ENCODE measurements around the gene ANAPC2.

DNA sequence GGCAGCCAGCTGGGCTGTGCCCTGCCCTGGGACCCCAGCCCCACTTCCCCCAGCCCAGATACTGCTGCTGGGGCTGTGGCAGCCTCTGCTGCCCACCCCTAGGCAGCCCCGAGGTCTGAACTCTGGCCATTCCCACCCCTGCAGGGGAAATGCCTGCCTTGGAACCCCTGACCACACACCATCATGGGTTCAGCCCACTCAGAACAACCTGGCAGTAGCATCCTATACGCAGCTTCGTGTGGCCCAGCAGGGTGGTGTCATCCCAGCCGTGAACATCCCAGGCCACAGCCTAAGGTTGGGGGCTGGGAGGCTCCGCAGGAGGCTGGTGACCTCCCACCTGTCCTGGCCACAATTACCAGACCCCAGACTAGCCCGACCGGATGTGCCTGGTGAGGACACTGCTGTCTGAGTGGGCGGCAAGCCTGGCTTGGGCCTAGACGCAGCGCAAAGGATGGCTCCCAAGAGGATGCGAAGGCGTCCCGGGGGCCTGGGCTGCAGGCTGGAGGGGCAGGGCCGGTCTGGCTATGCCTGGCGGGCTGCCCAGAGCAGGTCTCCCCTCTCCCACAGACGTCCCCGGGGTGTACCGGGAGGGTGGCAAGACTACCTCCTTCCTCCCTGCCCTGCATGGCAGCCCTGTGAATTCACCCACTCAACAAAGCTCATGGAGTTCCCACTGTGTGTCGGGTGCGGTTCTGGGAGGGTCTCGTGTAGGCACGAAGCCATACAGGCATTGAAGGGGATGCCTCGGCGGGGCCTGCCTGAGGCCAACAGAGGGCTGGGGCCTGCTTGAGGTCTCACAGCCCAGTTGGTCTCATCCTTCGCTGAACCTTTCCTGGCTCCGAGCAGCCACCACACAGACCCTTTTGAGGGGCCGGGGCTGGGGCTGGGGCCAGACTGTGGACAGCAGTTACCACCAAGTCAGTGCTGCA lies 40.9 kb upstream of the ANAPC2 start:
- TF ChIP-seq, protein P1, sequence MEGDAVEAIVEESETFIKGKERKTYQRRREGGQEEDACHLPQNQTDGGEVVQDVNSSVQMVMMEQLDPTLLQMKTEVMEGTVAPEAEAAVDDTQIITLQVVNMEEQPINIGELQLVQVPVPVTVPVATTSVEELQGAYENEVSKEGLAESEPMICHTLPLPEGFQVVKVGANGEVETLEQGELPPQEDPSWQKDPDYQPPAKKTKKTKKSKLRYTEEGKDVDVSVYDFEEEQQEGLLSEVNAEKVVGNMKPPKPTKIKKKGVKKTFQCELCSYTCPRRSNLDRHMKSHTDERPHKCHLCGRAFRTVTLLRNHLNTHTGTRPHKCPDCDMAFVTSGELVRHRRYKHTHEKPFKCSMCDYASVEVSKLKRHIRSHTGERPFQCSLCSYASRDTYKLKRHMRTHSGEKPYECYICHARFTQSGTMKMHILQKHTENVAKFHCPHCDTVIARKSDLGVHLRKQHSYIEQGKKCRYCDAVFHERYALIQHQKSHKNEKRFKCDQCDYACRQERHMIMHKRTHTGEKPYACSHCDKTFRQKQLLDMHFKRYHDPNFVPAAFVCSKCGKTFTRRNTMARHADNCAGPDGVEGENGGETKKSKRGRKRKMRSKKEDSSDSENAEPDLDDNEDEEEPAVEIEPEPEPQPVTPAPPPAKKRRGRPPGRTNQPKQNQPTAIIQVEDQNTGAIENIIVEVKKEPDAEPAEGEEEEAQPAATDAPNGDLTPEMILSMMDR (IDR thresholded peaks at IDR 0.05), result no peak
- no peak for TF ChIP-seq POLR2A (IDR thresholded peaks at IDR 0.05)

Data from ovary (tissue), 3 donors.